AG10803 (cell line): ENCODE data around the gene ARHGEF1.
A peak's percentile ranks its signal among the peaks of the same experiment; 100 is the strongest.
"Not testable (repeated sequence)": the region's sequence is repeated elsewhere in the genome, so short reads cannot be mapped to it uniquely, and the experiment has no call there.

Experiments
- DNase-seq: peaks from one replicate; pipeline ENCODE4 v3.0.0; 2010; ENCODE audit warnings: low read depth
- H3K4me3 ChIP-seq: 2 replicates; pipeline ENCODE4 v1.5.1; 2011; ENCODE audit warnings: mild to moderate bottlenecking, low read length, control low read depth
- CTCF ChIP-seq: conservative IDR thresholded peaks from 2 replicates; pipeline ENCODE4 v1.5.1; 2011; ENCODE audit warnings: mild to moderate bottlenecking, low read length, control low read depth, inconsistent platforms

ARHGEF1 gene

GRCh38 chr19:41869374-41869955, 13.5 kb upstream of the ARHGEF1 start:
- H3K4me3 ChIP-seq = no peak overlapping the region
- no peak for DNase-seq
- TF ChIP-seq CTCF = no peak

- peak; percentile 45 for DNase-seq
- no peak overlapping the region for H3K4me3 ChIP-seq
- no peak for TF ChIP-seq CTCF
These were observed 12.5 kb upstream of the ARHGEF1 start for GRCh38 chr19:41870401-41870873.

GRCh38 chr19:41871573-41872383, 11.2 kb upstream of the ARHGEF1 start:
- TF ChIP-seq CTCF = no peak
- DNase-seq = no peak
- H3K4me3 ChIP-seq = no peak overlapping the region

- no peak for DNase-seq
- no peak for TF ChIP-seq CTCF
- no peak overlapping the region for H3K4me3 ChIP-seq
These were observed 10.6 kb upstream of the ARHGEF1 start for GRCh38 chr19:41872384-41872774.

GRCh38 chr19:41872775-41873647, 10.0 kb upstream of the ARHGEF1 start:
- H3K4me3 ChIP-seq = no peak overlapping the region
- DNase-seq = peak; percentile 52
- TF ChIP-seq CTCF = peak; percentile 65

- not testable (repeated sequence) for H3K4me3 ChIP-seq, DNase-seq
These were observed 7.0 kb upstream of the ARHGEF1 start for GRCh38 chr19:41875973-41876372.
